ENCODE results near the gene COQ9.

Gene COQ9

GRCh38 chr16:57474671-57475661 lies 27.7 kb downstream of the COQ9 start:
- H3K4me2 ChIP-seq (ENCODE audit: low read depth, low read length, poor library complexity, severe bottlenecking): peak overlapping the region; percentile 63

GRCh38 chr16:57475711-57476339 lies 28.5 kb downstream of the COQ9 start:
- H3K4me3 ChIP-seq (ENCODE audit: low read length, poor library complexity, severe bottlenecking): peak overlapping the region; percentile 56
- H3K79me2 ChIP-seq (ENCODE audit: insufficient read depth, low read length): no peaks in the 10 kb centered on the region
- H3K4me1 ChIP-seq (ENCODE audit: insufficient read depth, low read length, poor library complexity, severe bottlenecking): peaks cover 45% of the 10 kb centered on the region
- no peaks in the 10 kb centered on the region for H3K9me2 ChIP-seq (replicated peaks; ENCODE audit: low read depth, low read length)
- no peaks in the 10 kb centered on the region for H3K9me3 ChIP-seq (ENCODE audit: insufficient read depth, low read depth, low read length)
- peak overlapping the region; percentile 23 for H2AFZ ChIP-seq (ENCODE audit: low read length)
- H3K36me3 ChIP-seq (ENCODE audit: insufficient read depth, low read length): peaks cover 37% of the 10 kb centered on the region; the same call in 1 of the 2 replicates
- H3K9ac ChIP-seq (ENCODE audit: low read depth, low read length, poor library complexity, severe bottlenecking): peak overlapping the region; percentile 49
- H4K20me1 ChIP-seq (ENCODE audit: insufficient read depth, low read length, poor library complexity, severe bottlenecking): no peaks in the 10 kb centered on the region
- H3K27me3 ChIP-seq (ENCODE audit: insufficient read depth, low read length, poor library complexity, severe bottlenecking): no peaks in the 10 kb centered on the region
- TF ChIP-seq EZH2phosphoT487 (IDR thresholded peaks at IDR 0.05; ENCODE audit: borderline replicate concordance): no peak
- peak; percentile 91 for TF ChIP-seq CTCF (conservative IDR thresholded peaks at IDR 0.05; ENCODE audit: low read length)
- peak overlapping the region; percentile 63 for H3K4me2 ChIP-seq (ENCODE audit: low read depth, low read length, poor library complexity, severe bottlenecking)
- H3F3A ChIP-seq (ENCODE audit: low read depth): no peaks in the 10 kb centered on the region

More at GRCh38 chr16:57474671-57475661, 27.7 kb downstream of the COQ9 start:
- peaks cover 45% of the 10 kb centered on the region for H3K4me1 ChIP-seq (ENCODE audit: insufficient read depth, low read length, poor library complexity, severe bottlenecking)
- H3K79me2 ChIP-seq (ENCODE audit: insufficient read depth, low read length): no peaks in the 10 kb centered on the region
- no peaks in the 10 kb centered on the region for H3F3A ChIP-seq (ENCODE audit: low read depth)
- no peaks in the 10 kb centered on the region for H4K20me1 ChIP-seq (ENCODE audit: insufficient read depth, low read length, poor library complexity, severe bottlenecking)
- H3K9me3 ChIP-seq (ENCODE audit: insufficient read depth, low read depth, low read length): no peaks in the 10 kb centered on the region
- H3K27me3 ChIP-seq (ENCODE audit: insufficient read depth, low read length, poor library complexity, severe bottlenecking): no peaks in the 10 kb centered on the region
- H3K36me3 ChIP-seq (ENCODE audit: insufficient read depth, low read length): peaks cover 45% of the 10 kb centered on the region; the same call in 1 of the 2 replicates
- no peak overlapping the region for H2AFZ ChIP-seq (ENCODE audit: low read length)
- no peaks in the 10 kb centered on the region for H3K9me2 ChIP-seq (replicated peaks; ENCODE audit: low read depth, low read length)
- H3K4me3 ChIP-seq (ENCODE audit: low read length, poor library complexity, severe bottlenecking): peak overlapping the region; percentile 56
- H3K9ac ChIP-seq (ENCODE audit: low read depth, low read length, poor library complexity, severe bottlenecking): peak overlapping the region; percentile 49
- no peak for TF ChIP-seq CTCF (conservative IDR thresholded peaks at IDR 0.05; ENCODE audit: low read length)
- no peak for TF ChIP-seq EZH2phosphoT487 (IDR thresholded peaks at IDR 0.05; ENCODE audit: borderline replicate concordance)

GRCh38 chr16:57476546-57477410 lies 29.5 kb downstream of the COQ9 start:
- Histone ChIP-seq H2AFZ (ENCODE audit: low read length) (no peak overlapping the region), H3F3A (ENCODE audit: low read depth) (no peaks in the 10 kb centered on the region), H3K36me3 (ENCODE audit: insufficient read depth, low read length) (peaks cover 29% of the 10 kb centered on the region; the same call in 1 of the 2 replicates), H3K4me3 (ENCODE audit: low read length, poor library complexity, severe bottlenecking) (peak overlapping the region; percentile 37), H3K4me2 (ENCODE audit: low read depth, low read length, poor library complexity, severe bottlenecking) (peak overlapping the region; percentile 63), H3K79me2 (ENCODE audit: insufficient read depth, low read length) (no peaks in the 10 kb centered on the region), H3K27me3 (ENCODE audit: insufficient read depth, low read length, poor library complexity, severe bottlenecking) (no peaks in the 10 kb centered on the region), H3K9me2 (replicated peaks; ENCODE audit: low read depth, low read length) (no peaks in the 10 kb centered on the region), H3K9me3 (ENCODE audit: insufficient read depth, low read depth, low read length) (no peaks in the 10 kb centered on the region), H3K4me1 (ENCODE audit: insufficient read depth, low read length, poor library complexity, severe bottlenecking) (peaks cover 45% of the 10 kb centered on the region), H3K9ac (ENCODE audit: low read depth, low read length, poor library complexity, severe bottlenecking) (peak overlapping the region; percentile 47), H4K20me1 (ENCODE audit: insufficient read depth, low read length, poor library complexity, severe bottlenecking) (no peaks in the 10 kb centered on the region)
- TF ChIP-seq EZH2phosphoT487 (IDR thresholded peaks at IDR 0.05; ENCODE audit: borderline replicate concordance): no peak
- TF ChIP-seq CTCF (conservative IDR thresholded peaks at IDR 0.05; ENCODE audit: low read length): no peak
